HG03469 (cell line): ENCODE measurements around the gene DNAH8.

Source experiments
- ATAC-seq: cut with Tn5 transposase; IDR thresholded peaks from one replicate; pipeline ENCODE4 v1.9.1; 2021; ENCODE audit warnings: mild to moderate bottlenecking, moderate library complexity, moderate number of reproducible peaks; ENCODE audit not compliant: unreplicated experiment

The DNAH8 gene

DNA sequence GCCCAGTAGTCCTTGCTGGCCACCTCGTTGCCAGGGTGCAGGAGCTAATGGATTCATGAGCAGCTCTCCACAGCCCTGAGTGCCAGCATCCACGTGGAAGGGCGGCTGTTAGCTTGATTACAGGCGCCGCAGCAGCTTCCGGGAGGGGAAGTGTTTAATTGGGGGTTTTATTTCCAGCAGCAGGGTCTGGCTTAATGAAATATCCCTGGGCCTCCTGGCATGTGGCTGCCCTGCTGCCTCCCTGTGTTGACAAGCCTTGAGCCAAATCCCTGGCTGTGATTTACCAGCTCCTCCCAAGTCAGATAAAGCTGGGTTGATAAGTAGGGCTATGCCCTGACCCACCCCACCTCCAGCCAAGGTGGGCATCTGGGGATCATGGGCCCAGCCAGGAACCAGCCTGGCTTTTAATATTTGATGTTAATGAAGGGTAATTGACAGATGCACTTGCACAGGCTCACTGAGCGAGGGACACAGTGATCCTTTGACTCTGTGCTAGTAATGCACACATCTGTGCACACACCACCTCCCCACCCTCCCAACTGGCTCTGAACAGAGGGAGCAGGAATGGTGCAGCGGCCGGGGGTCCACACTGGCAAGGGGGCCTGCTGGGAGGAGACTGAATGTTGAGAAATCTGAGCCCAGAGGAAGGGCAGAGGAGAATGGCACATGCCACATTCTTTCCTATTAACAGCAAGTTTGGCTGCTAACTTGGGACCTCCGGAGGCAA is 347.1 kb downstream of the DNAH8 start:
- no peak for ATAC-seq

DNA sequence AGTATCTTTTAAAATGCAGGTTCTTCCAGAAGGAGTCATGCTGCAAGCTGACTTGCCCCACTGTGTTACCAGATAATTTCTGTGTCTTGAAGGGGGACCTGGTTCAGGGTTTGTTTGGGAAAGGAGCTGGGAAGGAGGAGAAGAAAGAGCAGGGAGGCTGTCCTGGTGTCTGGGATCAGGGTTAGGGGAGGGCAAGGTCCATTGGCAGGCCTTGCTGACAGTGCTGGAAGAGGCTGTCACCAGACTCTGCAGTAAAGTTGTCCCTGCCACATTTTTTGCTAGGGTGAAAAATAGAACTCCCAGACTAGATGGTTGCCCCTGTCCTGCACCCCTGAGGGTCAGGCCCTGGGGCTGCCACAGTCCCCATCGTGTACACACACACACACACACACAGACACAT is 348.4 kb downstream of the DNAH8 start:
- no peak for ATAC-seq

DNA sequence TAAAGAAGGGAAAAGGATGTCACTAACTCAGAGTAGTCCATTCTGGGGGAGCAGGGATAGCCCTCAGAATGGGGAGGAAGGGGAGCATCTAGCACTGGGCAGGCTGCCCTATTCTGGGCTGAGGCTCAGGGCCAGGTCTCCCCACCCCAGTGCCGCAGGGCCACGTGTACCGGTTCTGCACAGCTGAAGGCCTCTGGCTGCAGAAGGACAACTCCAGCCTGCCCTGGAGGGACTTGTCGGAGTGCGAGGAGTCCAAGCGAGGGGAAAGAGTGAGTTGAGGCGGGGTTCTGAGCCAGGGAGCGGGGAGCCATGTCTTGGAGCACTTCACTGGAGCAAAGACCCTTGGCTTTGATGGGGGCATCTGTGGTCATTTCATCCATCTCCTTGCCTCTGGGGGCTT is 350.4 kb downstream of the DNAH8 start:
- ATAC-seq = no peak

DNA sequence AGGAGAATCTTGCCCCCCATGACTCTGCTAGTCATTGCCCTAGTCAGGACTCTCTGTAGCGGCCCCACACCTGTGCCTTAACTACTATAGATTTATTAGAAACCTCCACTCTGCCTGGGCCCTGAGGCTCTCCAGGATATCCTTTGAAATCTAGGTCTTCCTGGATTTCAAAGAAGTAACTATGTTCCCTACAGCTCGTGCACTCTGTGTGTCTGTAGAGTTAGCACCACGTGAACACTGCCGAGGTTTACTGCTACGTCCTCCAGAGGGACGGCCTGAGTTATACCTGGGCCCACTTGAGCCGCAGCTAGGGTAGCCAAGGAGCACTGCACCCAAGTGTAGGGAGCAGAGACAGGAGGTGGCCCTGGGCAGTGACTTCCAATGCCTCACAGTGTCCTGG is 353.3 kb downstream of the DNAH8 start:
- ATAC-seq = no peak

DNA sequence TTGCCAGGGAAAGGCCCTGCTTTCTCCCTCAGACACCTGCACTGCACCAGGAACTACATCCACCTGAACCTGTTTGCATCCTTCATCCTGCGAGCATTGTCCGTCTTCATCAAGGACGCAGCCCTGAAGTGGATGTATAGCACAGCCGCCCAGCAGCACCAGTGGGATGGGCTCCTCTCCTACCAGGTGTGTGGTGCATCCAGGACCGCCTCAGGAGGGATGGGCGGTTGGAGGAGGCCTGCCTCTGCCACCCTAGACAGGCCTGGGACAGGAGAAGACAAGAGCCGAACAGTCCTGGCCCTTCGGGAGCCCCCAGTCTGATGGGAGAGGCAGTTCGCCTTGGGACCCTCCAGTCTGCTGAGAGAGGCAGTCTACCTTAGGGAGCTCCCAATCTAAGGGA is 357.7 kb downstream of the DNAH8 start:
- ATAC-seq = no peak

DNA sequence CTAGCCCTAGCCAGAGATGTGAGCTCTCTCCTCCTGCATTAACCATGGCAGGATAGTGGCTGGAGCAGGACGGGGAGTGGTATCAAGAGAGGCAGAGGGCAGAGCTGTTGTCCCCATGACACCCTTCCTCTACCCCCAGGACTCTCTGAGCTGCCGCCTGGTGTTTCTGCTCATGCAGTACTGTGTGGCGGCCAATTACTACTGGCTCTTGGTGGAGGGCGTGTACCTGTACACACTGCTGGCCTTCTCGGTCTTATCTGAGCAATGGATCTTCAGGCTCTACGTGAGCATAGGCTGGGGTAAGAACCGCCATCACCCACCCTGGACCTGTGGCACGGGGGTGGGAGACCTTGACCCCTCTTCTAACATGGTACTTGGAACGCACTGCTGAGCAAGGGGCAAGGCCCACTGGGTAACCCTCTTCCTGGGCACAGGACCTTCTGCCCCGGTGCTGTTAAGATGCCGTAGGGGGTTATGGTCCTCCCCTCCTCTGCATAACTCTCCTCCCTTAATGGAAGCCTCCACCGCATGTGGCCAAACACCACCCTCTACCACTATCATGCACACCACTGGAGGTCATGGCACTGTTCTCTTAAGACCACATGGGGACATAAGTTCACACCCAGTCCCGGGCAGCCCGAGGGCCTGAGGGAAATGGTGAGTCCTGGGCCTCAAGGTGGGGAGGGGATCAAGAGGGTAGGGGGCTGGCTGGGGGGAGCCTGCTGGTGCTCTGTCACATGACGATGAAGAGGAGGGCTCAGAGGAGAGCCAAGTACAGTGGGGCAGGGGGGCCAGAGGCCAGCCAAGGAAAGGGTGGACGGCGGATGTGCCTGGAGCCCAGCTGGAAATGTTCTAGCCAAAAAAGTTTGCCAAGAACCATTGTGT is 358.6 kb downstream of the DNAH8 start:
- no peak for ATAC-seq

DNA sequence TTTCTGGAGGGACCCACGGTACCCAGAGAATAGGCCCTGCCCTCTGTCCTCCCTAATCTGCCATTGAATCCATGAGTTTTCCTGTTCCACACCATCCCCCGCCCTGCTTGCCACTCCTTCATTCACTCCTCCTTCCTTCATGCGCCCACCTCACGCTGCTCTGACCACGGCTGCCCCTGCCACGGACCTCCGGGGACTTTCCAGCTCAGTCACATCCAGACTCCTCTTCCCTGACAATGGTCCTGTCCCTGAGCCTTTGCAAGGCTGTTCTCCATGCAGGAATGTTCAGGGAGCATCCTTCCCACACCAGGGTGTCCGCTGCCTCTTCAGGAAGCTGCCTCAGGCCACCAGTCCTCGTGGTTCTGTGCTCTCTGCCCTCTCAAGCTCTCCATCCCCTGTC is 359.4 kb downstream of the DNAH8 start:
- no peak for ATAC-seq

DNA sequence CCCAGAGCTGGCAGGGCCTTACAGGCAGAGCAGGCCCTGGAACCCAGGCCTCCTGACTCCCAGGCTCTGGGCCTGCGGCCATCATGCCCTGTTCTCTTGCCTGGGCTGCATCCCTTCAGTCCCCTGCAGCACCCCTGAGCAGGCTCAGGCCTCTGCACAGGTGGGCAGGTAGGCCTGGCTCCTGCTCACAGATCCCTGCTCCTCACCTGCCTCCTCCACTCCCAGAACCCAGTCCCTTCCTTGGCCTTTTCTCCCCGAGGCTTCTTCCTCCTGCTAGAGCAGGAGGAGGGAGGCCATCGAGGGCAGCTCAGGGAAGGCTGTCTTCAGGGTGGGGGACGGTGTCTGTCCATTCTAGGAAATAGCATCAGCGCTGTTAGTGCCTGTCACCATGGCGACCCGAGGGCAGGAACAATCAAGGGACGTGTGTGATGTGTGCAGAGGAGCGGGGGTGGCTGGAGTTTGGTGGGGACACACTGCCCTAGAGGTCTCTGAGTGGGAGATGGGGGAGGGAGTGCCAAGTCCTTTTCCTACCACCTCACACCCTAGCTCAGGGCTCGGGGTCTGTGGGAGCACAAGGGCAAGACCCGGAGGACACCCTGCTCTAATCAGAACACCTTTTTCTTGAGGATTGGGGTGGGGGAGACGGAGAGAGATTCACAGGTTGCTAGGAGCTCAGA is 360.0 kb downstream of the DNAH8 start:
- ATAC-seq = no peak

DNA sequence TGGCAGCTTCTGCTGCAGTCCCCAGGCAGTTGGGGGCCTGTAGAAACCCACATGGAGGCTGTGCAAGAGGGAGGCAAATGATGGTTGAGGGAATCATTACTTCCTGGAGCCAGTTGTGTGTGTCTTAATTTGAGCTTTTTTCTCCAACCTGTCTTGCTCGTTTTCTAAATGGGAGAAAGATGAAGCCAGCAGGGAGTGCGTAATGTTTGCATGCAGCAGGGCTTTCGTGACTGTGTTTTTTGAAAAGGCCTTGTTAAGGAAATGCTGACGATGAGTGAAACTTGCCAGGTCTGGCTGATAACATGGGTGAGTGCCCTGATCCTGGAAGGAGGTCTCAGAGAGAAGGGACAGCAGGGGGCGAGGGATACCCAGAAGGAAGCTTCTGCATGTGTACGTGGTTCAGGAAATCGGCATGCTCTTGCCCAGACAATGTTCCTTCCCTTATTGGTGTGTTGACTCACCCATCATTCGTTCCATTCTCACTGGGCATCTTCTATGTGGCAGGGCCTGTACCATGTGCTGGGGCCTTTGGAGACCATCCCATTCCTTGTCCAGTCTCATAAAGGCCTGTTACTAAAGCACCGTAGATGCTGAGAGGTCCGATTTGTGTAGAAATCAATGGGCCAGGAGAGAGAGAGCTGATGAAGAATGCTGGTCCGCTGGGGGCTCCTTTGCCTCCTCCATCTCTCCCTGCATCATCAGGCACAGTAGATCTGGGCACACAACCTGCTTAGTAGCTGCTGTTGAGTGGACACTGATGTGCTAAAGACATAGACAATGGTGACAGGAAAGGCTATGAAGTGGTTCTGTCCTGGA is 360.9 kb downstream of the DNAH8 start:
- no peak for ATAC-seq

DNA sequence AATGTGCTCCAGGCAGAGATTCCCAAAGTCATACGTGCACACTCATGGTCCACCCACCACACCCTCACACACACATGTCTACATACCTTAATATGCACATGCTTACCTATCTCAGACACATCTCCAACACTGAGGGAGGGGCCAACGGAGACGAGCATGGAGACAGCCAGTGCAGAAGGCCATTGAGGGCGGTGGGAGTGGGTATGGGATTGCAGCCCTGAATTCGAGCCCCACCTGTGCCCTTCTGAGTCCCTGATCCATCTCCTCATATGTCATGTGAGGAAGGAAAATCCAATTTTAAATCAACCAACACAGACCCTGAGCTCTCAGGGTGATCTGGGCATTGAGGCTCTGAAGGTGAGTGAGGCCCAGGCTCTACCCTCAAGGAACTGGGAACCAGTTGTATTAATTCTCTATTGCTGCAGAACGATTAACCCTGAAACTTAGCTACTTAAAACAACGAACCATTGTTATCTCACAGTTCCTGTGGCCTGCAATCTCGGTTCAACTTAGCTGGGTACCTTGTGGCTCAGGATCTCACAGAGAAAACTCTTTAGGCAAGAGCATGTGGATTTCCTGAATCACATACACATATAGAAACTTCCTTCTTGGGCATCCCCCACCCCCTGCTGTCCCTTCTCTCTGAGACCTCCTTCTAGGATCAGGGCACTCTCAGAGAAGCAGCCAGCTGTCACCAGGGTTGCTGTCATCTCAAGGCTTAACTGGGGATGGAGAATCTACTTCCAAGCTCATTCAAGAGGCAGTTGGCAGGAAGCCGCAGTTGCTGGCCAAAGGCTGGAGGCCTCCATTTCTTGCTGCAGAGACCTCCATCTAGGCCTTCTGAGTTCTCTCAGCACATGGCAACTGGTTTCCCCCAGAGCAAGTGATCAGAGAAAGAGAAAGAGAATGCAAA is 361.8 kb downstream of the DNAH8 start:
- no peak for ATAC-seq

DNA sequence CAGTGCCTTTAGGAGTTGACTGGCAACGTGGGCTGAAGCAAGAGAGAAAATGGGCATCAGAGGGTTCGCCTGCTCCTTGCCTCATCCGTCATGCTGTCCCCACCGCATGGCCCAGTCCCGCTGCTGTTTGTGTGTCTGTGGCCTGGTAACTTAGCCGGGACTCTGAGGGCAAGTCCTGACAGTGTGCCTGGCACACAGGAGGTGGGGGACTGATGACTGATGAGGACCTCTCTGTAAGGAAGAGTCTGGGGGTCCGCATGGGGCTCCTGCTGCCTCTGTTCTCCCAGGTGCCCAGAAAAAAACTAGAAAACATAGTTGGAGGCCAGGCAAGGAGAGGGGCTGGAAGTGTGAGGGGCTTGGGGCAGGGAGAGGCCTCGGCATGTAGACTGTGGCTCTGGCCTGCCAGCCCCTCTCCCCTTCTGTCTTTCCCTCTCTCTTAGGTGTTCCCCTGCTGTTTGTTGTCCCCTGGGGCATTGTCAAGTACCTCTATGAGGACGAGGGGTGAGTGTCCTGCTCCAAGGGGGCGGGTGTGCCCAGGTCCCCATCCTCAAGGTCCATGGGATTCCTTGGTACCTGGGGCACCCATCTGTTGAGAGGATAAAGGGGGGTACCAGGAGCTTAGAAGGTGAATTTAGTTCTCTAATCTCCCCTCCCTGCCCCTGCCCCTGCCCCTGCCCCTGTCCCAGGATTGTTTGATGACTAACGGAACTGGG is 362.9 kb downstream of the DNAH8 start:
- no peak for ATAC-seq

DNA sequence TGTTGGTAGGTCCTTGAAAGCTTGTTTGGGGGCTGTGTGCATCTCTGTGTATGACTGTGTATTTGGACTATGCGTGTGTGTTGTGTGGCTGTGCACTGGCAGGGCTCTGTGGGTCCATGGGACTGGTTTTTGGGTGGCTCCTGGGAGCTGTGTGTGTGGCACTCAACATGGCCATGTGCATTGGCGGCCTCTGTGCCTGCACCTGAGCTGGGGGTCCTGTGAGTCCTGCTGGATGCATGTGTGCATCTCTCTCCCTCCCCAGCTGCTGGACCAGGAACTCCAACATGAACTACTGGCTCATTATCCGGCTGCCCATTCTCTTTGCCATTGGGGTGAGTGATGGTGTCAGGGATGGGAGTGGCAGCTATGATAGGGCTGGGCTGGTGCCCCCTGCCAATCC is 363.6 kb downstream of the DNAH8 start:
- ATAC-seq = no peak

DNA sequence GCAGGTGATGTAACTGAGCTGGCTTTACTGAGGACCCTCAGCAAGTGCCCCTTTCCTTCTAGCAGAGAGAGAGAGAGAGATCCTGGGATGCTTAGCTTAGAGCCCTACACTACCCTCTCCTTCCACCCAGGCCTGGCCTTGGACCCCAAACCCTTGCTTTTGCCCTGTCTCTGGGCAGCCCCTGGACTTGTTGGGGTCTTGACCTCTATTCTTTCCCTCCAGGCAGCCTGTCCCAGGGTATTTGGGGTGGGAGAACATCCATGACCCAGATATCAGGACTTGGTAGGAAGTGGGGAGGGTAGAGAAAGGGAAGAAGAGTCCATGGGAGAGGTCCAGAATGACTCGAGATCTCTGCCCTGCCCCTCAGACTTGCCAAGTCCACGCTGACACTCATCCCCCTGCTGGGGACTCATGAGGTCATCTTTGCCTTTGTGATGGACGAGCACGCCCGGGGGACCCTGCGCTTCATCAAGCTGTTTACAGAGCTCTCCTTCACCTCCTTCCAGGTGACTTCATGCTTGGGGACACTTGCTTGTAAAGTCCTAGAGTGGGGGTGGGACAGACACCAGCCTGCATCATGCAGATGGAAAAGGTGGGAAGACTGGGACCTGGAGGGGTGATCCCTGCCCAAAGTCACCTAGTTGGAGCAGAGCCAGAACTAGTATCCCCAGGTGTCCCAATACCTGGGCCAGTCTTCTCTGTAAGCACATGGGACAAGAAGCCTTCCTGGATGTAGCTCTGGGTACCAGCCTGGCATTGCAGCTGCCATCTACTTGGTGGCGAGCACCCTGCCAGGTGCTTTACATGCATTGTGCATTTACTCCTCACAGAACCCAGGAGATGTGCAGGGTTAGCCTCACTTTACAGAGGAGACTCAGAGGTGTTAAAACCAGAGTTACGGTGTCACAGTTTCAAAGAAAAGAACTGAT is 364.4 kb downstream of the DNAH8 start:
- no peak for ATAC-seq
